GM18867 (cell line): Measurements from ENCODE around the gene BAZ2A.
A peak's percentile ranks its signal among the peaks of the same experiment; 100 is the strongest.

Experiments
- ATAC-seq: cut with Tn5 transposase; IDR thresholded peaks from one replicate; pipeline ENCODE4 v1.9.1; 2021; ENCODE audit warnings: mild to moderate bottlenecking, moderate library complexity; ENCODE audit not compliant: unreplicated experiment

The BAZ2A gene

DNA sequence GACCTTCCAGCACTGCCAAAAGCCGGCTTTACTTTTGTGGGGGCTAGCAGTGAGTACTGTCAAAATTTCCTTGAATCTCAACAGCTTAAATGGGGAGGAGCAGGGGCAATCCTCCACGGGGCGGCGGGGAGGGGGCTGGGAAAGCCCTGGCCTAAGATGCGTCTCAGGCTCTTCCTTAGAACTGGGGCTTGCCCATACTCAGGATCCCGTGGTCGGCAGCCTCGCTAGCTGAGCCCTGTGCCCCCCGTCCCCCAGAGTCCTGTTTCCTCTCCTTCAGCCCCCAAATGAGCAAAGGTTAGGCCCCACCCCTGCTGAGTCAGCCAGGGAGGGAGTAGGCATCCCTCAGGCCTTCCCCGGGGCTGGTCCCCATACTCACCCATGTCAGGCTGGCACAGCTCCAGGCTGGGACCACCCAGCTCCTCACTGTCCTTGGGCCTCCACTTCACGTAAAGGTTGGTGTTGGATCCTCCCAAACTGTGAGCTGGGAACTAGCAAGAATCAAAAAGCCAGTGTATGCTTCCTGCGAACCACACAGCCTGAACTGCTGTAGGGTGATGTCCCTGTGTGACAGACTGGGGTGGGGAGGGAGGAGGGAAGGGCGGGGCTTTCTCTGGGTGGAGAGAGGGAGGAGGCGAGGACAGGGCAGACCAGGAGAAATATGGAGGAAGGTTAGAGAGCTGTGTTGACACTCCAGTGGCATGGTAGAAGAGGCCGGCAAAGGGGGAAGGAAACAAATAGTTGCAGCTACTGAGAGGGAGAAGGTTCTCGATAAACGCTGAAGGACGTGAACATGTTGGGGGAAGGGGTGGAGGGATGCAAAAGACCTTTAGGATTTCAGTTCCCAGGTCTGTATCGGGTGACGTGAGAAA, 5.9 kb upstream of the BAZ2A start:
- peak; percentile 52 for ATAC-seq

DNA sequence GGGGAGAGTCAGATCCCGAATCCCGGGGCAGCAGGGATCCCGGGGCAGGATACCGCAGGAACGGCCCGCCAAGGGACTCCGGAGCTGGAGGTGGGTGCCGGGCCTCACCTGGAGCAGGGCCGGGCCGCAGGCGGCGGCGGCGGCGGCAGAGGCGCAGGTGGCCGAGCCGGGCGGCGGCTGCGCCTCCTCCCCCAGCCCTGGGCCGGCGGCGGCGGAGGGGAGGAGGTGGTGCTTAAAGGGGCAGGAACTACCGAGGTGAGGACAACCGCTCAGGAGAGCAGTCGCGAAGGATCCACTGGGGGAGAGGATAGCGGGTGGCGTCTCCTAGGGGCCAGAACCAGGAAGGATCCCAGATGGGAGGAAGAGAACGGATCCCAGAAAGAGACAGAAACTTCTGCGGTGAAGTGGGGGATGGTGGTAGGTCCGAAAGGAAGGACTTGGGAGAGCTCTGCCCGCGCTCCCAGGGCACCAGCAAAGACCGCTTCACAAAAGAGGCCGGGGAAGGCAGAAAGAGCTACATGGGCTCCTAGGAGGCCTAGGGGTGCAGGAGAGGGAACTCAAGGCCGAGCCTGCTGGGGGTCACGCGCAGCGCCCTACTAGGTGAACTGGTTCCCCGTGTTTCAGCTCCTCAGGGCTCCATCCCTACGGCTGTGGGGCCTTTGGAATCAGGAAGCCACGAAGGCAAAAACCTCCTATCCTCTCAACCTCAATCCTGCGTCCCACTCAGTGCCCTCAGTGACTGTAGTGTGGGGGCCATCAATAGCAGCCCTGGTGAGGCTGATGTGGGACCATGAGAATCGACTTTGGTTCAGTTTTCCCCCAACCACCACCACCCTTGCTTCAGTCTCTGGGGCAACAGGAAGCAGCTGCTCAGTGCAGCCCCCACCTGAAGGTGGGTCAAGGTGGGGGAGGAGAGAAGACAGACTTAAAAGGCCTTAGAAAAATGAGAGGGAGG, 5.0 kb upstream of the BAZ2A start:
- ATAC-seq = peak; percentile 31

DNA sequence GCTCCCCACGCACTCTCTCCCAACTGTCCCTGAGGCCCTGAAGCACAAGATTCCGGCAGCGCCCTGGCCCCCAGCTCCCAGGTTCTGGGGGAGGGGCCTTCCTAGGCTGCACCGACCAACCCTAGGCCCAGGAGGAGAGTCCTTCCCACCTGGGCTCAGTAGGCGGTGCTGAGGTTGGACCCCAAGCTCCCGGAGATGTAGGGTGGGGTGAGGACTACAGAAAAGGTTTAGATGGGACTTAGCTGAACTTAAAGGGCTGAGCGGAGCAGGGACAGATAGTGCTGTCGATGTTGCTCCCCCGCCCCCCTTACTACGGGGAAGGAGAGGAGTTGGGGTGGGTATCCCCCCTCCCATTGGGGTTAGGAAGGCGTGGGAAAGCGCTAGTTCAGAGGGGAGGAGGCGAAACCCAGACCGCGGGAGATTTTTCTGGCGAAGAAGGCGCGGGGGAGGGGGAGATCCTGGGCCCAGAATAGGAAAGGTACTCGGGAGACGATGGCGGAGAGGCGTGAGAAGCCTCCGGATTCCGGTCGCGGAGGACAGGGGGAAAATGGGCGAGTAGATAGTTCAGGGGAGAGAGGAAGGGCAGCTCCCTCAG, 4.2 kb upstream of the BAZ2A start:
- no peak for ATAC-seq

DNA sequence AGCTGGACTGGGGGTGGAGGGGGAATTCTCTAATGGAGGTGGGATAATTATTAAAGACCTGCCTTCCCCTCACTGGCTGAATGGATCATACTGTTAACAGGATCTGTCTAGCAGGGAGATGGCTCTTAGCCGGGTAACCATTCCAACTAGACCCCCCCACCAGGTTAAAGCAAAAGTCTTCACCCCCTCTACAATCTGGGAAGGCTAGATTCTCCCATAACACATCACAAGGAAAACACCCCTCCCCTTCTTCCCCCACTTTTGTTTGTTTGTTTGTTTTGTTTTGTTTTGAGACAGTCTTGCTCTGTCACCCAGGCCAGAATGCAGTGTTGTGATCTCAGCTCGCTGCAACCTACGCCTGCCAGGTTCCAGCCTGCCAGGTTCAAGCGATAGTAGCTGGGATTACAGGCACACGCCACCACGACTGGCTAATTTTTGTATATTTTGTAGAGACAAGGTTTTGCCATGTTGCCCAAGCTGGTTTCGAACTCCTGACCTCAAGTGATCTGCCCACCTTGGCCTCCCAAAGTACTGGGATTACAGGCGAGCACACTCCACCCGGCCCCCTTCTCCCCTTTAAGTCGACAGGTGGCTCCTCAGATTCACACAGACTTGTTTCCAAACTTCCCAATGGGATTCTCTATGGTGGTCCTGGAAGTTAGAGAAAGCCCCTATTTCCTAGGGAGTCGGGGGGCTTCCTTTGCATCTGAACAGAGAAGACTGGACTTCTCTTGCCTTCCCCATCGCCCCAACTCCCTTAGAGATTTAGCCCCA, 3.5 kb upstream of the BAZ2A start:
- no peak for ATAC-seq

DNA sequence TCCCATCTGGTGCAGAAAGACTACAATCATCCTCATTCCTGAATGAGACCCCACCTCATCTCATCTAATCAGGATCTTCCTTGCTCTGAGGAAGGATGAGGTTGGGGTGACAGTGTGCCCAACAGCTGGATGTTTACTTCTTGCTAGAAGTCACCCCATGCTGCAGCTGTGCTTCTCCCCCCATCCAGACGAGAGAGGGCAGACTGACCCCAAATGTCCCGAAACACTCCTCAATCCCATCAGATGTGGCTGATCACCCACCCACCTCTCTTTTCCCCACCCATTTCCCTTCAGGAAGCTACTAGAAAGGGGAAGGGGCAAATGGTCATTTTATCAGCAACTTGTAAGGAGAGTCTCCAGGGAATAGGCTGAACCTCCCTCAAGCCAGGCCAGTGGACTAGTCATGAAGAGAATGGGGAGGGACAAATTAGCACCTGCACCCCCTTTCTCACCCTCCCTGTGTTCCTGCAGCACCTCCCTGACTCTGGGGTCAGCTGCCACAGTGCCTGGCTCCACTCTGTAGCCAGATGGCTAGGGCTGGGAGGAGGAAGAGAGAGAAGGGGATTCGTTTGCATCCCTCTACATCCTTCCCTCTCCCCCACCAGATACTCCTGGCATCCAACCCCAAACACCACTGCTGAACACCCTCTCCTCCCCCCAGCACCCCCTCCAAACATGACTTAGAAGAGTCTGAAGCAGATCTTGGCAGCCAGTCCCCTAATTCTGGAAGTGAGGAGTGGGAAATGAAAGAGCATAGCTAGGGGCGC, 2.8 kb upstream of the BAZ2A start:
- ATAC-seq = no peak

DNA sequence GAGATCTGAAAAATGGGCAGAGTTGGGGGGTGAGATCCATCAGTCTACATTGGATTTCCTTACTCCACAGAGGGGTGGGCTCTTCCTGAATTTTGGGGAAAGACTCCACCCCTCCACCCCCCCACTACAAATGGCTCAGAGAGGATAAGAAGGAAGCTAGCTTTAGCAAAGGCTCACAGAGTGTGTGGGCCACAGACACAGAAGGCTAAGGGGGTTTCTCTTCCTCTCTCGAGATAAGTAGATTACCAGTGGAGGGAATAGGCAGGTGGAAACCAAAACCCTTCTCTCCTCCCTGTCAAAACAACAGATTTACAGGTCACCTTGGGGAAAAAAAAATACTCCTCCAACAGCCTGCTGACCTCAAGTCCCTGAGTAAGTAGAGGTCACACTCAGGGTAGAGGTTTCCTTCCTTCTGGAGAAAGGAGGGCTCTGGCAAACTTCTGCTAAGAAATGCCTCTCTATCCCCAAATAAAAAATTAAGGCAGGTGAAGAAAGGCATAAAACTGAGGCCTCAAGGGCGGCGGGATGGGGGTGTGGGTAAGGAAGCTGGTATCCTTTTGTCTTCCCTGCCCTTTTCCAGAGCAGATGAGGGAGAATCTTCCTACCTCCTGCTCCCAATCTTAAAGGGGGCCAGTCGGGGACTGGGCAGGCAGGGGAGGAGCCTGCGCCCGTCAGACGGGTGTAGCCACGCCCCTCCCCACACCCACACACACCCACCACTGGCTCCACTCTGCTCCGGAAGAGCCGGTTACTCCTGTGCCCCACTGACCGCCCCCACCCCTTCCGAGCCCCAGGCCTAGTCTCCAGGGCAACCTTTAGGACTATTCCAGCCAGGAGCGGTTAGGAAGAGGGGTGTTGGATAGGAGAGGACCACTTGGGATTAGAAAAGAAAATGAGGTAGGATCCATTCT, 1.9 kb upstream of the BAZ2A start:
- ATAC-seq = no peak

DNA sequence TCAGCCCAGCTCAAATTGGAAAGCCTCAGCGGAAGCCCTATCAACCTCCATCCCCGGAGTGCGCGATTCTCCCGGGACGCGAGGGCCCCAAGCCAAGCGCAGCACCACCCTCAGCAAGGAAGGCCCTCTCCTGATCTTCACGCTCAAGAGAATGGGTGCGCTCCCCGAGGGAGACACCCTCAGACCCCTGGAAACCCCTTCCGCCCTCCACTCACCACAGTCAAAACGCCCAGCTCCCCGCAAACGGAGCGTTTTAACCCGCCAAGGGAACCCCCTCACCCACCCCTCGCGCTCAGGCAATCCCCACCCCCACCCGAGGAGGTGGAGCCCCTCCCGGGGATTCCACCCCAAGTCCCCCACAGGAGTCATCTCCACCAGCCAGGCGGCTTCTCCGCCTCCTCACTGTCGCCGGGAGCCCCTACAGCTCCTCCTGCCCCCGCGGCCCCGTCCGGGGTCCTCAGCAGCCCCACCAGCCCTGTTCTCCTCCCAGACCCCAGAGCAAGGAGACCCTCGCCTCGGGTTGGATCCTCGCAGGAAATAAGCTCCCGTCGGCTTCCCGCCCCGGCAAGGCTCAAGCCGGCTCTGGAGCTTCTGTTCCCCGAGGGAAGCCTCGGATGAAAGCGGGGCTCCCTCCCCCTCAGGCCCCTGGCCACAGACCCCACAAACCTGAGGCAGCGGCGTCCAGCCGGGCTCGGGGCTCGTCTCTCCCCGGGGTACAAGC, 507 bp downstream of the BAZ2A start:
- ATAC-seq = peak; percentile 4

DNA sequence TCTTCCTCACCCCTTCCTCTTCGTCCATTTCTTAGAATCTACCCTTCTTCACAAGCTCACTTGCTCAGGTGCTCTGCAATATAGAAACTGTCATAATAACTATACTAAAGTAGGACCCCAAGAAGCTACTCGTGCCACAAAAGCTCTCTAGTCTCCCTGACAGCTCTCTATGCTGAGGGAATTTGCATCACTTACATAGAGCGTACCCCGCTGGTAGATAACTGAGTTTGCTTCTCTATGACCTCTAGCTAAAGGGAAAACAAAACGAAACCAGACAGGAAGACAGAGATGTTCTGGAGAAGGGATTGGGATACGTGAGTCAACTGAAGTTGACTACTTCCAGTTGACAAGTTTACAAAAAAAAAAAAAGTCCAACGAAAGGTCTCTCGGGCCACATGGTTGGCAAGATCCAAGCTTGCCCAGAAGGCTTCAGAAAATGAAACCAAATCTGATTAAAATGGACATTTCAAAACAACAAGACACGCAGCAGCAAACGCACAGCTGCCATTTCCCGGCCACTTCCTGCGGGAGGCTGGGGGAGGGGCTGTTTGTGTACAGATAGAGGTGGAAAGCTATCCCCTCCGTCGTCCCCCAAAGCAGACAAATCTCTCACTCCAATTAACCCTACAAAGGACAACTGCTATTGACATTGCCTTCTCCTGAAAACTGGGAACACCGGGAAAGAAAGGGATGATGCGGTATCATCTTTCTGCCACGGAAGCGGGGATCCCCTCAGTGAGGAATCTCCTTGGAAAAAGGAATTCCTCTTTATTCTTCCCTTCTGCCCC, 1.3 kb downstream of the BAZ2A start:
- no peak for ATAC-seq

DNA sequence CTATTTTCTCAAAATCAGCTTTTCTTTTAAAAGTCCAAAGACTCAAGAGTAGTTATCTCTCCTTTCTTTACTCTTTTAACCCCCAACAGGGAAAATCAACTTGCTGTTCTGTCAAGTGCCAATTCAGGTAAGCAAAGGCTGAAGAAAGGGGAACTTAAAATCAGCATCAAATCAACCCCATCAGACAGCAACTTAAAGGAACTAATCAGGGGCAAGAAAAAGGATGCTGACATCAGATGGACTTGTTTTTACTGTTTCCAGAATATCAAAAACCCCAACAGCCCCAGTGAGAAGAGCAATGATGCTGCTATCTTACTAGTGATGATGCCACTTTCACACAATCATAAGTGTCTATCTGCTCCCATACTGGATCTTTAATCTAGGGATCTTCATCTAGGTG, 3.4 kb downstream of the BAZ2A start:
- ATAC-seq = no peak

DNA sequence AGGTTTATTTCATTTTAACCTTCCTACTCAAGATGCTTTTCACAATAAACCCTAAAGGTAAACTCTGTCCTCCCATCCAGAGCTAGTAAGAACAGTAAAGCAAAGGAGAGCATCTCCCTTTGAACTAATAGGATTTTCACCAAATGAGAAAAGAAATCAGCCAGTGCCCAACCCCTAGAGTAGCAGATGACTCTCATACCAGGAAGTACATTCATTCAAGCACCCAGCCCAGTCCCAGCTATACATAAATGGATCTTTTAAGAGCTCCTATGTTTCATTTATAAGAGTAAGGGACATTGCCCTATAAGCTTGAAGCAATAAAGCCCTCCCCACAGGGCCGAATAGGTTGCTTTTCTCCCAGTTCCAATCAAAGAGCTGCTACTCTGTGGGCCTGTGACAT, 7.6 kb downstream of the BAZ2A start:
- no peak for ATAC-seq

DNA sequence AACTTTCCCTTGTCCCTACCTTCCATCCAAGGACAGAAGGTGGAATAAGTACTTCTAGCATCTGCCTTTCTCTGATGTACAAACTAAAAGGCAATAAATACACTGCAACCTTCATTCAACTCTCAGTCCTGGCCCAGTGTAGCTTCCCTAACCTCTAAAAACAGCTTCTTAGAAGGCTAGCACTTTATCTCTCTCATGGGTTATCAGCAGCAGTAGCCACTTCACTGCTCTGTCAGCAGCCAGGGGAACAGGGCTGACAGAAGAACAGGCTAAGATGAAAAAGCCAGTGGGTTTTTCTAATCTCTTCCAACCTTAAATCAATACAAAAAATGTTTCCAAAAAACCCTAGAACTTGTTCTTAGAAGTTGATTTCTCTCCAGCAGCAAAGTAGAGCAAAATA, 13.2 kb downstream of the BAZ2A start:
- ATAC-seq = no peak

DNA sequence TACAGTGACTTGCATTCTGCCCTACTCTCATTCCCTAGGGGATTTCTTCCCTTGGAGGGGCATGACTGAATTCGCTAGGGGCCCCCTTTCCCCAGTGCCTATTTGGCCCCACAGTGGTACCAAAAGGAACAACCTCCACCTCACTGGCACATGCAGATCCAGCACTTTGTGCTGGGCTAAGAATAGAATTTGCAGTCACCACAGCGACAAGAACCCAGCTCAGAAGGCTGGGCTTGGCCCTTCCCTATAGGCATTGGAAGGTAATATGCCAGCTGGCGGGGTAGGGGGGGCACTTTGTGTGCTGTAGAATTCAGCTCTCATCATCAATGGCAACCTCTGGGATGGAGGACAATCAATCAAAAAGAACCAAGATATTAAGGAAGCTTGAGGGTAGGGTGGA, 13.9 kb downstream of the BAZ2A start:
- no peak for ATAC-seq

DNA sequence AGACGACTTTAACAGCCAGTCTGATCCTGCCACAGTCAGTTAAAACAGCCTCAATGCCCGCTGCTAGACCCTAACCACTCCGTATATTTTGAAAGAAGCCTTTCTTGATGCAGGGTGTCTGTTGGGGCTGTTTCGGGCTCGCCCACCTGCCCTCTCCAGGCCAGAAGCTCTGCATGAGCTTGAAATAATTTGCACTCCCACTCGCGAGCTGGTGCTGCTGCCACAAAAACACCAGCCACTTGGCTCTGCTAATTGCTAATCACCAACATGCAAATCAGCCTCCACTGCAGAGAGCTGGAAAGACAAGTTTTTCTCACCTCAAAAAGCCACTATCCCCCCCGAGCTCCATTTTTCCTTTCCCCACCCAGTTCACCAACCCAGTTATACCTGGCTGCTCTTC, 15.5 kb downstream of the BAZ2A start:
- no peak for ATAC-seq

DNA sequence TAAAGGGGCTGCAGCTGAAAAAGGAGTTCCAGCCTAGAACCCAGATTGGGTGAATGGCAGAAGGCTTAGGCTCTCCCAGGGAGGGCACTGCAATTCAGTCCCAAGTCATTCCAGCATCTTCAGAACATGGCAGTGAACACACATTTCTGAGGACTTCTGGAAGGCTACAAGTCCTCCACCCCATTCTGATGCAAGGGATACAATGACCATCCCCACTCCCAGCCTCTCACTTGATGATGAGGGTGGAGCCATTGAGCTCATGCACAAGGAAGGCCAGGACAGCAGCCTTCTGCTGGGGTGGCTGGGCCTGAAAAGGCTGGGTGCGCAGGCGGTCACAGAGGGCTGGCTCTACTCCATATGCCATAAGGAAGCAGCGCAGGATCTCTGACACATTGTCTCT, 25.8 kb downstream of the BAZ2A start:
- no peak for ATAC-seq

DNA sequence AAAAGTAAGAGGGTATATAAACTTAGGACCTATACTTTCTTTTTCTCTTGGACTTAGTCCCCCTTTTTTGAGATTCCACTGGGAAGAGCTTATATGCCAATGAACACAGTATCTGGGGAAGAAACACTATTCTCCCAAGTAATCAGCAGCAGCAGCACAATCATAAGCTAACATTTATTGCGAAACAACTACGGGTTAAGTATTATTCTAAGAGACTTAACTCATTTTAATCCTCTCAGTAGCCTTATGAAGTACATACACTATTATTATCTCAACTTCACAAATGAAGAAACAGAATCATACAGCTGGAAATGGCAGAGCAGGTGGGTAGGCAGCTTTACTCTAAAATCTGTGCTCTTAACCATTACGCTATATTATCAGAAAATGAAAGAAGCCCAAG, 27.9 kb downstream of the BAZ2A start:
- ATAC-seq = no peak

DNA sequence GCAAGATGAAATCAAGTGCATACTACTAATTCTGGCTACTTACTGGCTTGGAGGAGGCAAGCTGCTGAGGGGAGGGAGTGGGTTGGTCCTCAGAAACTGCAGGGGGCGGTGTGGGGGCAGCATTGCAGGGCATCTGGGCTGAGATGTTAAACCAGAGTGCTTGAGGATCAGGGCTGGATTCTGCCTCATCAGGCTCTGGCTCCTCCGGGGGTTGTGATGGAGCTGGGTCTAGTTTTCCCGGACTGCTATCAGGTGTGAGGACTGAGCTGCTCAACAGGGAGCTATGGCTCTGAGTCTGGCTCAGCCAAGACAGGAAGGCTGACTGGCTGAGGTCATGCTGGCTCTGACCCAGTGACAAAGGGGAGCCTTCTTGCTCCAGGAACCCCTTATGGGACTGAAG, 28.6 kb downstream of the BAZ2A start:
- ATAC-seq = no peak

DNA sequence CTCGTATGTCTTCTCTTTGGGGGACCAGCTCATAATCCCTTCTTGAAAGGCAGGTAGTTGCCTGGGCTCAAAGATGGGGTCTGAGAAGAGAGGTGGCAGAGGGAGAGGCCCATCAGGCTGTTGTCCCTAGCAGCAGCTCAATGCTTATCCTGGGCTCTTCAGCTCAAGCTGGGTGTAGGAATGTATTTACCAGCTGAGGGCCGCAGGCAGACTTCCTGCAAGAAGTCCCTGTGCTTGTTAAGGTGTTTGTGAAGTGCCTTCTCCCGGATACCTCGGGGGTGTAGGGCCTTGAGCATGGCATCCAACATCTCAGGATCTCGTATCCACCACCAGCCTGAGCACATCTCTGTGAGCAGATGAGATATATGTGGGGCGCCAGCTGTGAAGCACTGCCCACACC, 29.4 kb downstream of the BAZ2A start:
- ATAC-seq = no peak

DNA sequence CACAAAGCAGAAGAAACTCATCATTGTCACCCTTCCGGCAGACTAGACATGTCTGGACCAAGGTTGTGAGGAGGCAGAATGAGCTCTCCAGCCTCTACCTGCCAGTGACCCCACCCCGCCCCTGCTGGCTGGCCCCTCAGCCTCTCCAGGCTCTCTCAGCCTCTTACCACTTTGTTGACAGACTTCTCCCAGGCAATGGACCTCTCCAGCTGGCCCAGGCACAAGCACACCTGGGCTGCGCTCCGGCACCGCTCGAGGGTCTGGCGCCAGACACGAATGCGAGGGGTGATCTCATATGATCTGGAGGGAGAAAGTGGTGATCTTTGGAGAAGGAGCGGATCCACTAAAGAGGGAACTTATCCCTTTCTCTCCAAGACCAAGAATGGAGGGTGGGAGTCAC, 30.3 kb downstream of the BAZ2A start:
- ATAC-seq = no peak
